NT2/D1 (cell line): ENCODE data around the gene WDR77.

ENCODE experiments used
- DNase-seq: peaks from one replicate; pipeline ENCODE4 v3.0.0-alpha.2; 2011; ENCODE audit warnings: low read depth, low spot score
- H3K27me3 ChIP-seq: 2 replicates; pipeline ENCODE4 v1.6.0; 2011; ENCODE audit warnings: mild to moderate bottlenecking; ENCODE audit not compliant: insufficient read length, insufficient read depth
- H3K36me3 ChIP-seq: 2 replicates; pipeline ENCODE4 v1.6.1; 2011; ENCODE audit warnings: mild to moderate bottlenecking, low read length, mixed read lengths; ENCODE audit not compliant: insufficient read depth, insufficient read length
- H3K4me1 ChIP-seq: 2 replicates; pipeline ENCODE4 v1.5.1; 2011; ENCODE audit not compliant: insufficient read depth, insufficient read length
- H3K4me3 ChIP-seq: 2 replicates; pipeline ENCODE4 v1.5.1; 2011; ENCODE audit warnings: low read depth; ENCODE audit not compliant: insufficient read length
- H3K9ac ChIP-seq: 2 replicates; pipeline ENCODE4 v1.6.0; 2011; ENCODE audit warnings: low read depth; ENCODE audit not compliant: insufficient read length
- H3K9me3 ChIP-seq: 2 replicates; pipeline ENCODE4 v1.5.1; 2011; ENCODE audit warnings: mild to moderate bottlenecking, low read length; ENCODE audit not compliant: insufficient read depth
- SUZ12 ChIP-seq: IDR thresholded peaks from 2 replicates; pipeline ENCODE4 v1.6.1; 2011; ENCODE audit not compliant: insufficient read length, insufficient read depth; ENCODE audit errors: extremely low read depth
- YY1 ChIP-seq: IDR thresholded peaks from 2 replicates; pipeline ENCODE4 v1.6.1; 2011; ENCODE audit not compliant: insufficient read length, insufficient read depth
- ZNF274 ChIP-seq: IDR thresholded peaks from 2 replicates; pipeline ENCODE4 v1.6.1; 2011; ENCODE audit warnings: mild to moderate bottlenecking, low read depth, low read length

Gene WDR77

GRCh38 chr1:111454859-111455641 is 6.0 kb upstream of the WDR77 start:
- Histone ChIP-seq H3K36me3 (peaks cover 96% of the 10 kb centered on the region), H3K9me3 (no peaks in the 10 kb centered on the region), H3K4me1 (no peaks in the 10 kb centered on the region), H3K9ac (no peak overlapping the region), H3K27me3 (no peaks in the 10 kb centered on the region), H3K4me3 (no peak overlapping the region)
- DNase-seq, result no peak
- no peak for TF ChIP-seq ZNF274
- TF ChIP-seq SUZ12, result no peak
- no peak for TF ChIP-seq YY1

- no peak overlapping the region for H3K9ac ChIP-seq
- no peak overlapping the region for H3K4me3 ChIP-seq
- H3K9me3 ChIP-seq, result no peaks in the 10 kb centered on the region
- no peaks in the 10 kb centered on the region for H3K27me3 ChIP-seq
- no peaks in the 10 kb centered on the region for H3K4me1 ChIP-seq
- H3K36me3 ChIP-seq, result peaks cover 82% of the 10 kb centered on the region
- TF ChIP-seq SUZ12, result no peak
- no peak for TF ChIP-seq YY1
- DNase-seq, result no peak
Observed at GRCh38 chr1:111453706-111454105, 4.7 kb upstream of the WDR77 start.

DNA sequence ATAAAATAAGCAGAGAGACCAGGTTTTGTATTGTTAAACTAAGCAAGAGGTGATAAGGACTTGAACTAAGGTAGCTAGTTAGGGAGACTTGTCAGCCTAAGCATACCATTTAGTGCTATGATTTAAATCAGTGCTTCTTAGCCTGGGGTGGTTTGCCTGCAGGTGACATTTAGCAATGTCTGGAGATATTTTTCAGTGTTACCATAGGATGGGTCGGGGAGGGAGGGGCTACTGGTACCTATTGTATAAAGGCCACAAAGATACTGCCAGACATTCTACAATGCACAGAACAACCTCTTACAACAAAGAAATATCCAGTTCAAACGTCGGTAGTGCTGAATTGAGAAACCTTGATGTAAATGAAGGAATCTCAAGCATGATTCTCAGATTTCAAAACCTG is 3.5 kb upstream of the WDR77 start:
- Histone ChIP-seq H3K4me1 (no peaks in the 10 kb centered on the region), H3K27me3 (no peaks in the 10 kb centered on the region), H3K36me3 (peaks cover 75% of the 10 kb centered on the region), H3K9ac (no peak overlapping the region), H3K9me3 (no peaks in the 10 kb centered on the region), H3K4me3 (no peak overlapping the region)
- TF ChIP-seq ZNF274 (no peak), SUZ12 (no peak), YY1 (no peak)
- DNase-seq, result no peak

- peaks cover 3% of the 10 kb centered on the region for H3K4me1 ChIP-seq
- H3K27me3 ChIP-seq, result no peaks in the 10 kb centered on the region
- TF ChIP-seq YY1 (no peak), ZNF274 (no peak), SUZ12 (no peak)
- no peaks in the 10 kb centered on the region for H3K9me3 ChIP-seq
- H3K4me3 ChIP-seq, result peak overlapping the region; percentile 97
- peak overlapping the region; percentile 95 for H3K9ac ChIP-seq
- H3K36me3 ChIP-seq, result peaks cover 77% of the 10 kb centered on the region
- DNase-seq, result no peak
Observed at GRCh38 chr1:111450185-111450584, 1.1 kb upstream of the WDR77 start.

DNA sequence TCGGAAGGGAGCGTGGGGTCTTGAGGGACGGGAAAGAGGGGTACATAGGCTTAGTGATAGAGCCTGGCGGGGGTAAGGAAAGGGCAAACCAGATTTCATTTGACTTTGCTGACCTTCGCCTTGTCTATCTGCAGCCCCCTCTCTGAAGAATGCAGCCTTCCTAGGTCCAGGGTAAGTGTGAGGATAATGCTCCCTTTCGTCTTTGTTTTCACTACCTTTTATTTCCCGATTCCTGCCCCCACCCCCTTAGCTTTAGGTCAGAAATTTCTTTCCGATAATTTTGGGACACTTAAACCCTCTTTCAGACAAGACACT is 604 bp upstream of the WDR77 start:
- Histone ChIP-seq H3K9me3 (no peaks in the 10 kb centered on the region), H3K4me3 (peak overlapping the region; percentile 97), H3K27me3 (no peaks in the 10 kb centered on the region), H3K9ac (peak overlapping the region; percentile 95), H3K36me3 (peaks cover 77% of the 10 kb centered on the region), H3K4me1 (peaks cover 3% of the 10 kb centered on the region)
- TF ChIP-seq ZNF274, result no peak
- no peak for TF ChIP-seq SUZ12
- no peak for TF ChIP-seq YY1
- no peak for DNase-seq

- TF ChIP-seq SUZ12 (no peak), YY1 (no peak), ZNF274 (no peak)
Observed at GRCh38 chr1:111448482-111448917, 556 bp downstream of the WDR77 start.

DNA sequence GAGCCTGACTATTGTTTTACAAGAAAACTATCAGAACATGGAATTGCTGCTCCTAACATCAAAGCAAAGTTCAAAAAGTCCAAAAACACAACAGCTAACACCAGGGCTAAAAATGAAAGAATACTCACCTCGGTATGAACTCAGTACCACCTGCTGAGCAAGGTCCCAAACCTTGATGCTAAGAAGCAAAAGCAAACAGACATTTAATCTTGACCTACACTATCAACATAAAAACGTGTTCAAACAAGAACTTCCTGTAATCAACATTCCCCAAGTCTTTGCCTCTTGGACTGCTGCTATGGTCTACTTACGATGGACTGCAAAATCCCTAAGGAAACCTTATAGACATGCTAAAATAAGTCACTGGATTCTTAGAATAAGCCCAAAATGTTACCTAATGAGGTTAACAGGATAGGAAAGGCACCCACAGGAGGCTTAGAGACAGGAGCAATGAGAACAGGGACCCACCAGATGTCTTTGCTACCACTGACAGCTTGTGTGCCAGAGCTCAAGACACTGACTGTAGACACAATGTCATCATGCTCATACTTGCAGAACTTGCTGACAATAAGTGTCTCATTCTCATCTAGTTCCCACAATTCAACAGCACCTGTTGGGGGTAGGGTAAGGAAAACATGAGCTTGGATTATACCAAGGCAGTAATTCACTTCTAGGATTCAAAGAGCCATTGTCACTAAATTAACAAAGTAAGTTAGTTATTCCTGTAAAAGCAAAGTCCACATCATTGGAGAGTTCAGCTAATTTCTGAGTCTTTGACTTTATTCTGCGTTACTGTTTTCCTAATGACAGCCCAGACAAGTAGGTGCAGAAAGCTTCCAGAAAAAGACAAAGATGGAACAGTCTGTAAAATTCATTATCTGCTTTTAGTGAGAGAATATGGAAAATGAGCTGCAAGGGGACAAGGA is 1.8 kb downstream of the WDR77 start:
- H3K9me3 ChIP-seq, result no peaks in the 10 kb centered on the region
- H3K27me3 ChIP-seq, result no peaks in the 10 kb centered on the region
- no peak for TF ChIP-seq YY1
- TF ChIP-seq ZNF274, result no peak
- TF ChIP-seq SUZ12, result no peak
- H3K4me1 ChIP-seq, result peaks cover 3% of the 10 kb centered on the region
- DNase-seq, result no peak
- peak overlapping the region; percentile 92 for H3K9ac ChIP-seq
- H3K4me3 ChIP-seq, result peak overlapping the region; percentile 97
- H3K36me3 ChIP-seq, result peaks cover 78% of the 10 kb centered on the region

More at GRCh38 chr1:111448482-111448917, 556 bp downstream of the WDR77 start:
- Histone ChIP-seq H3K4me3 (peak overlapping the region; percentile 97), H3K9ac (peak overlapping the region; percentile 92), H3K9me3 (no peaks in the 10 kb centered on the region), H3K36me3 (peaks cover 78% of the 10 kb centered on the region), H3K4me1 (peaks cover 3% of the 10 kb centered on the region), H3K27me3 (no peaks in the 10 kb centered on the region)
- no peak for DNase-seq
